GM12874 (cell line): Measurements from ENCODE around the gene ITGAE.

ENCODE experiments used
- TF ChIP-seq, protein P1 (sequence below): IDR thresholded peaks from 2 replicates; pipeline ENCODE4 v1.5.1; 2011; ENCODE audit warnings: low read depth, mild to moderate bottlenecking, control low read depth, low read length, moderate library complexity; ENCODE audit not compliant: insufficient read depth

ITGAE gene, protein sequence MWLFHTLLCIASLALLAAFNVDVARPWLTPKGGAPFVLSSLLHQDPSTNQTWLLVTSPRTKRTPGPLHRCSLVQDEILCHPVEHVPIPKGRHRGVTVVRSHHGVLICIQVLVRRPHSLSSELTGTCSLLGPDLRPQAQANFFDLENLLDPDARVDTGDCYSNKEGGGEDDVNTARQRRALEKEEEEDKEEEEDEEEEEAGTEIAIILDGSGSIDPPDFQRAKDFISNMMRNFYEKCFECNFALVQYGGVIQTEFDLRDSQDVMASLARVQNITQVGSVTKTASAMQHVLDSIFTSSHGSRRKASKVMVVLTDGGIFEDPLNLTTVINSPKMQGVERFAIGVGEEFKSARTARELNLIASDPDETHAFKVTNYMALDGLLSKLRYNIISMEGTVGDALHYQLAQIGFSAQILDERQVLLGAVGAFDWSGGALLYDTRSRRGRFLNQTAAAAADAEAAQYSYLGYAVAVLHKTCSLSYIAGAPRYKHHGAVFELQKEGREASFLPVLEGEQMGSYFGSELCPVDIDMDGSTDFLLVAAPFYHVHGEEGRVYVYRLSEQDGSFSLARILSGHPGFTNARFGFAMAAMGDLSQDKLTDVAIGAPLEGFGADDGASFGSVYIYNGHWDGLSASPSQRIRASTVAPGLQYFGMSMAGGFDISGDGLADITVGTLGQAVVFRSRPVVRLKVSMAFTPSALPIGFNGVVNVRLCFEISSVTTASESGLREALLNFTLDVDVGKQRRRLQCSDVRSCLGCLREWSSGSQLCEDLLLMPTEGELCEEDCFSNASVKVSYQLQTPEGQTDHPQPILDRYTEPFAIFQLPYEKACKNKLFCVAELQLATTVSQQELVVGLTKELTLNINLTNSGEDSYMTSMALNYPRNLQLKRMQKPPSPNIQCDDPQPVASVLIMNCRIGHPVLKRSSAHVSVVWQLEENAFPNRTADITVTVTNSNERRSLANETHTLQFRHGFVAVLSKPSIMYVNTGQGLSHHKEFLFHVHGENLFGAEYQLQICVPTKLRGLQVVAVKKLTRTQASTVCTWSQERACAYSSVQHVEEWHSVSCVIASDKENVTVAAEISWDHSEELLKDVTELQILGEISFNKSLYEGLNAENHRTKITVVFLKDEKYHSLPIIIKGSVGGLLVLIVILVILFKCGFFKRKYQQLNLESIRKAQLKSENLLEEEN

DNA sequence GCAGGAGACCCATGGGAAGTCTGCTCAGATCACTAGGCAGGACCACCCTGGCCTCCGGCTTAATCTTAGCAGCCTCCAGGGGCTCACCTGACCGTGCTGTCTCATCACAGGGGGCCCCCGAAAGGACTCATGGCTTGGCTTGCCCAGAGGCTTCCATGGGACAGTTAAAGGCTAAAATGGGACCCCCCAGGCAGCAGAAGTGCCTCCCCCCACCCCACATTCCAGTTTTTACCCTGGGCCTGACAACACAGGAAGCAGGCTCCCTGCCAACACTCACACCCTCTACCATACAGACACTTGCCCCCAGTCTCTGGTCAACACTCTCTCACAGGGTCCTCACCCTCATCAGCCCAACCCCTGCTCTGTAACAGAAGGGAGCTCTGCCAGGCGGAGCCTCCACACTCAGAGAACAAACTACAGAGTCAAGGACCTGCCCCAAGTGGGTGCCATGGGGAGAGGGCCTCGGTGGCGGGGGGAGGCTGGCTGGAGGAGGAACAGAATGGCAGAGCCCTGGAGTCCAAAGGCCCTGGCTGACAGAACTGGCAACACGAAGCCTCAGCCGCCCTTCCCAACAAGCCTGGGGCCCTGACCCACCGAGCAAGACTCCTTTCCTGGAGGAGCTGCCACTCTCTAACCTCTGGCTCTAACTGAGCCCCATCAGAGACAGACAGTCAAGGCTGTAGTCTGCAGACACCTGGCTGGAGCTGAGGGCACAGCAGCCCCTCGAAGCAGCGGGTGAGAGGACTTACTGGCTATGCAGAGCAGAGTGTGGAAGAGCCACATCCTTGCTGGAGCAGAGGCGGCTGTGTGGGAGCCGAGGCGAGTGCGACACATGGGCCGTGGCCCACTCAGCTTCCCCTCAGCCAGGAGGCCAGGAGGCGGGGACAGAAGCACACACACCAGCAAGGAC lies at the start of gene ITGAE:
TSS of gene ITGAE (minus strand) at position 827 of the 910 bp plus-strand sequence. CDS start at position 783, 44 bp downstream.
- TF ChIP-seq, protein P1, sequence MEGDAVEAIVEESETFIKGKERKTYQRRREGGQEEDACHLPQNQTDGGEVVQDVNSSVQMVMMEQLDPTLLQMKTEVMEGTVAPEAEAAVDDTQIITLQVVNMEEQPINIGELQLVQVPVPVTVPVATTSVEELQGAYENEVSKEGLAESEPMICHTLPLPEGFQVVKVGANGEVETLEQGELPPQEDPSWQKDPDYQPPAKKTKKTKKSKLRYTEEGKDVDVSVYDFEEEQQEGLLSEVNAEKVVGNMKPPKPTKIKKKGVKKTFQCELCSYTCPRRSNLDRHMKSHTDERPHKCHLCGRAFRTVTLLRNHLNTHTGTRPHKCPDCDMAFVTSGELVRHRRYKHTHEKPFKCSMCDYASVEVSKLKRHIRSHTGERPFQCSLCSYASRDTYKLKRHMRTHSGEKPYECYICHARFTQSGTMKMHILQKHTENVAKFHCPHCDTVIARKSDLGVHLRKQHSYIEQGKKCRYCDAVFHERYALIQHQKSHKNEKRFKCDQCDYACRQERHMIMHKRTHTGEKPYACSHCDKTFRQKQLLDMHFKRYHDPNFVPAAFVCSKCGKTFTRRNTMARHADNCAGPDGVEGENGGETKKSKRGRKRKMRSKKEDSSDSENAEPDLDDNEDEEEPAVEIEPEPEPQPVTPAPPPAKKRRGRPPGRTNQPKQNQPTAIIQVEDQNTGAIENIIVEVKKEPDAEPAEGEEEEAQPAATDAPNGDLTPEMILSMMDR, result no peak

DNA sequence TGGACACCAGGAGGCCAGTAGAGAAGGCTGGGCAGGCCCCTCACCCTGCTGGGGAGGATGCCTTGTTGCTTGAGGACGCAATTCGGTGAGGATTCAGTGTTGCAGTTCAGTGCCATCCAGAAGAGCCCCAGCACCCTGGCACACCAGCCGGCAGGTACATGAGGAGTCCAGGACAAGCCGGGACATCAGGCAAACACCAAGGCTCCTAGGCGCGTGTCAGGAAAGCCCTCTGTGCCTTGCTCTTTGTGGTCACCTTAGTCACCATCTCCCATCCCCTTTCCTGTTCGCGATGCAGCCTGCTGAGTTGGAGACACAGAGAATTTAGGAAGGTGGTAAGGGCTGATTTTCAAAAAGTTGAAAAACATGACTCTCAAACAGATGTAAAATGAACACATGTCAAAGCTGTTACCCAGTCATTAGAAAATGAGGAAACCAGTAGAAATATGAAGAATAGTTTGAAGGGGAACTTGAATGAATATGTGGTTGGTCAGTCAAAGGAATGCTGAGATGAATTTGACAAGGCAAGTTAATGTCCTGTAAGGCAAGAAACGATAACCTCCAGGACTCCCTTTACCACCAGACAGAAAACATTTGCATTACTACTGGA lies 47.3 kb upstream of the ITGAE start:
- TF ChIP-seq, protein P1, result no peak

GRCh38 chr17:3847165-3847670 lies 46.2 kb upstream of the ITGAE start:
- TF ChIP-seq, protein P1, result no peak

DNA sequence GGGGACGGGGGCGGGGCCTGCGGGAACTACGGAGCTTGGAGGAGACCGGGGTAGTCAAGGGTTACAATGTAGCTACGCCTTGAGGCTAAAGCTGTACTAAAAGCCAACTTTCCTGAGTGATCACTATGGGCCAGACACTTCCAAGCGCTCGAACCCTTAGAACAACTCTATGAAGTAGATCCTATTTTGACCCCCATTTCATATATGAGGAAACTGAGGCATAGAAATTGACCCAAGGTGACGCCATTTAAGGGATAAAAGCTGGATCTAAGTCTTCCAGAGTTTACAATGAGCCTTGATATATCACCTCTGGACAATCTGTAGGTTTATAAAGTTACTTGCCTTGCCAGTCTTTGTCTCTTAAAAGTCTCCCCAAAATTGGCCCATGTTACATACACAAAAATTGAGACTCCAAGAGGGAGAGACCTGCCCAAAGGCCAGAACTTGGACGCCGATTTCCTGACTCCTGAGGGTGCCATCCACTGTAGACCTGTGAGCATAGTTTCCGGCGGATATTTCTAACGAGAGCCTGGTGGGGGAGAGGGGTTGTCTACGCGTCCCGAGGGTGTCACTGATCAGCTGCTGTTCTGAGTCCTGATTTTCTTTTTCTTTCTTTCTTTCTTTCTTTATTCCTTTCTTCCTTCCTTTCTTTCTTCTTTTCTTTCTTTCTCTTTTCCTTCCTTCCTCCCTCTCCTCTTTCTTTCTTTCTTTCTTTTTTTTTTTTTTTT lies 45.6 kb upstream of the ITGAE start:
- TF ChIP-seq, protein P1, result no peak

GRCh38 chr17:3845621-3846436 lies 44.8 kb upstream of the ITGAE start, which contains the start of gene NCBP3:
Gene NCBP3 (minus strand): TSS chr17:3846246. CDS start chr17:3846223, 23 bp downstream.
- TF ChIP-seq, protein P1, result peak; percentile 98

- TF ChIP-seq, protein P1, result no peak
These were observed 44.3 kb upstream of the ITGAE start for GRCh38 chr17:3845291-3845620.
